ENCODE results near the gene ARFRP1. TPM values are rescaled to one million over a fixed set of nuclear protein-coding genes. Genes with fewer than 3 reads are reported as not detected.

Gene ARFRP1
- total and polyA plus RNA-seq, 2 of the 13 experiments (the other 11 are each of a cell fraction or from before 2014, with no cell fraction given): 32.0 to 51.1 TPM

GRCh38 chr20:63737945-63738686 is 30.3 kb upstream of the ARFRP1 start (continued):
- TF ChIP-seq SIN3A (IDR thresholded peaks at IDR 0.05; ENCODE audit: borderline replicate concordance, low read depth, low read length) (peak; percentile 92), MXD4 (CRISPR knock-in tag; IDR thresholded peaks at IDR 0.05) (peak; percentile 75), SNRNP70 (IDR thresholded peaks at IDR 0.05; ENCODE audit: low read depth, low read length) (no peak), LBX2 (CRISPR knock-in tag; IDR thresholded peaks at IDR 0.05; ENCODE audit: borderline replicate concordance) (no peak), SMAD3 (CRISPR knock-in tag; IDR thresholded peaks at IDR 0.05) (peak; percentile 88; the same call in 1 of the 2 replicates), ZNF816 (CRISPR knock-in tag; IDR thresholded peaks at IDR 0.05; ENCODE audit: borderline replicate concordance) (no peak), ZNF207 (IDR thresholded peaks at IDR 0.05; ENCODE audit: borderline replicate concordance) (no peak), TFDP1 (CRISPR knock-in tag; IDR thresholded peaks at IDR 0.05; ENCODE audit: borderline replicate concordance) (peak; percentile 53), XRCC5 (optimal IDR thresholded peaks at IDR 0.05; ENCODE audit: low read length) (peak; percentile 33), ZBTB1 (CRISPR knock-in tag; IDR thresholded peaks at IDR 0.05; ENCODE audit: borderline replicate concordance) (0 out of 2 replicates have a peak, but pooled peaks have one; percentile 32), ZNF512 (CRISPR knock-in tag; IDR thresholded peaks at IDR 0.05) (peak; percentile 77; the same call in 1 of the 2 replicates), ZFP41 (CRISPR knock-in tag; IDR thresholded peaks at IDR 0.05; ENCODE audit: borderline replicate concordance) (no peak), ZSCAN31 (CRISPR knock-in tag; IDR thresholded peaks at IDR 0.05; ENCODE audit: low read depth) (peak; percentile 93), CREB3 (CRISPR knock-in tag; IDR thresholded peaks at IDR 0.05) (no peak; the same call in 1 of the 2 replicates), ZNF7 (CRISPR knock-in tag; IDR thresholded peaks at IDR 0.05) (peak; percentile 39; the same call in 1 of the 2 replicates), FOXM1 (CRISPR knock-in tag; IDR thresholded peaks at IDR 0.05) (peak; percentile 64; the same call in 1 of the 2 replicates), POLR2G (IDR thresholded peaks at IDR 0.05; ENCODE audit: low read depth, low read length) (peak; percentile 94), ATF7 (IDR thresholded peaks at IDR 0.05) (no peak), ATF7 (CRISPR knock-in tag; IDR thresholded peaks at IDR 0.05) (peak; percentile 85), ZBTB7B (CRISPR knock-in tag; IDR thresholded peaks at IDR 0.05) (0 out of 2 replicates have a peak, but pooled peaks have one; percentile 28), RBAK (CRISPR knock-in tag; IDR thresholded peaks at IDR 0.05) (0 out of 2 replicates have a peak, but pooled peaks have one; percentile 14), SRSF1 (optimal IDR thresholded peaks at IDR 0.05; ENCODE audit: low read depth, low read length) (peak; percentile 86), ZFP37 (CRISPR knock-in tag; IDR thresholded peaks at IDR 0.05; ENCODE audit: borderline replicate concordance) (peak; percentile 30; the same call in 1 of the 2 replicates), ASH2L (IDR thresholded peaks at IDR 0.05; ENCODE audit: insufficient read length, low read depth, low read length) (peak; percentile 56), HNRNPUL1 (IDR thresholded peaks at IDR 0.05; ENCODE audit: low read depth, low read length) (0 out of 2 replicates have a peak, but pooled peaks have one; percentile 55), SRY (CRISPR knock-in tag; IDR thresholded peaks at IDR 0.05) (peak; percentile 36; the same call in 1 of the 2 replicates), HDAC1 (CRISPR knock-in tag; IDR thresholded peaks at IDR 0.05) (peak; percentile 94)
